ENCODE results near the gene RNF207. TPM values are rescaled to one million over a fixed set of nuclear protein-coding genes. Genes with fewer than 3 reads are reported as not detected.

The RNF207 gene
- polyA plus RNA-seq, 1 experiment = 17.9 TPM

GRCh38 chr1:6249739-6250689 lies 44.1 kb downstream of the RNF207 start:
- POLR2A ChIA-PET = no interaction called here
- DNase-seq (ENCODE audit: low read depth) = no peak
- CTCF ChIA-PET = interaction anchor here (1.0 to 9.1 kb wide), 4 partner anchors 10 to 155 kb away, joined by 3 to 264 read pairs (median 4); partner anchors contain the start of gene GPR153
- Histone ChIP-seq H3K36me3 (ENCODE audit: control insufficient read depth, insufficient read depth, low read length) (no peaks in the 10 kb centered on the region; the same call in 1 of the 2 replicates), H3K4me3 (ENCODE audit: low read depth, low read length) (no peak overlapping the region), H3K27me3 (ENCODE audit: control insufficient read depth, insufficient read depth, low read length) (no peaks in the 10 kb centered on the region)
- no peak for TF ChIP-seq CTCF (IDR thresholded peaks at IDR 0.05; ENCODE audit: insufficient read depth, low read depth, low read length)

- no peak for TF ChIP-seq CTCF (IDR thresholded peaks at IDR 0.05; ENCODE audit: insufficient read depth, low read depth, low read length)
- DNase-seq (ENCODE audit: low read depth) = no peak
- Histone ChIP-seq H3K36me3 (ENCODE audit: control insufficient read depth, insufficient read depth, low read length) (no peaks in the 10 kb centered on the region; the same call in 1 of the 2 replicates), H3K4me3 (ENCODE audit: low read depth, low read length) (no peak overlapping the region), H3K27me3 (ENCODE audit: control insufficient read depth, insufficient read depth, low read length) (no peaks in the 10 kb centered on the region)
- POLR2A ChIA-PET = no interaction called here
- CTCF ChIA-PET = interaction anchor here (0.6 to 9.1 kb wide), 6 partner anchors 9 to 234 kb away, joined by 3 to 264 read pairs (median 3); partner anchors contain the start of gene GPR153
Measured at GRCh38 chr1:6251233-6251632, 45.3 kb downstream of the RNF207 start.

GRCh38 chr1:6251681-6252373 lies 45.9 kb downstream of the RNF207 start:
- CTCF ChIA-PET = interaction anchor here (0.6 to 9.1 kb wide), 5 partner anchors 9 to 235 kb away, joined by 3 to 264 read pairs (median 3); partner anchors contain the start of gene GPR153
- no peak for DNase-seq (ENCODE audit: low read depth)
- TF ChIP-seq CTCF (IDR thresholded peaks at IDR 0.05; ENCODE audit: insufficient read depth, low read depth, low read length) = no peak
- Histone ChIP-seq H3K4me3 (ENCODE audit: low read depth, low read length) (no peak overlapping the region), H3K36me3 (ENCODE audit: control insufficient read depth, insufficient read depth, low read length) (no peaks in the 10 kb centered on the region; the same call in 1 of the 2 replicates), H3K27me3 (ENCODE audit: control insufficient read depth, insufficient read depth, low read length) (no peaks in the 10 kb centered on the region)
- POLR2A ChIA-PET = no interaction called here

GRCh38 chr1:6252374-6252710 lies 46.4 kb downstream of the RNF207 start:
- H3K27me3 ChIP-seq (ENCODE audit: control insufficient read depth, insufficient read depth, low read length) = no peaks in the 10 kb centered on the region
- no peak for DNase-seq (ENCODE audit: low read depth)
- POLR2A ChIA-PET = no interaction called here
- no peak overlapping the region for H3K4me3 ChIP-seq (ENCODE audit: low read depth, low read length)
- CTCF ChIA-PET = interaction anchor here (1.6 to 9.1 kb wide), 2 partner anchors 64 to 88 kb away, joined by 3 to 264 read pairs; no protein-coding TSS in a partner anchor
- H3K36me3 ChIP-seq (ENCODE audit: control insufficient read depth, insufficient read depth, low read length) = no peaks in the 10 kb centered on the region; the same call in 1 of the 2 replicates
- no peak for TF ChIP-seq CTCF (IDR thresholded peaks at IDR 0.05; ENCODE audit: insufficient read depth, low read depth, low read length)

GRCh38 chr1:6253380-6253779 lies 47.5 kb downstream of the RNF207 start:
- DNase-seq (ENCODE audit: low read depth) = no peak
- POLR2A ChIA-PET = no interaction called here
- Histone ChIP-seq H3K36me3 (ENCODE audit: control insufficient read depth, insufficient read depth, low read length) (no peaks in the 10 kb centered on the region; the same call in 1 of the 2 replicates), H3K4me3 (ENCODE audit: low read depth, low read length) (no peak overlapping the region), H3K27me3 (ENCODE audit: control insufficient read depth, insufficient read depth, low read length) (no peaks in the 10 kb centered on the region)
- TF ChIP-seq CTCF (IDR thresholded peaks at IDR 0.05; ENCODE audit: insufficient read depth, low read depth, low read length) = no peak
- CTCF ChIA-PET = interaction anchor here (9.1 kb wide), 1 partner anchor 87 kb away, joined by 264 read pairs; no protein-coding TSS in a partner anchor
